H1 (cell line): ENCODE data around the gene SSH2. TPM values are rescaled to one million over a fixed set of nuclear protein-coding genes. Genes with fewer than 3 reads are reported as not detected.

ENCODE experiments used
- CTCF ChIA-PET: fragments of 300-600 bp; sonication (Branson Sonifier 250); formaldehyde crosslinking; loops from one replicate; lab custom pipeline; 2021; ENCODE audit not compliant: partially characterized antibody; lab: Charles Lee
- POLR2A ChIA-PET: fragments of 300-600 bp; sonication (Branson Sonifier 250); formaldehyde crosslinking; loops from one replicate; lab custom pipeline; 2021; ENCODE audit warnings: inconsistent platforms; ENCODE audit not compliant: partially characterized antibody; lab: Charles Lee
- DNase-seq, 2 experiments: peaks; one replicate each; pipeline versions ENCODE4 v3.0.0 to v3.0.0-alpha.2; 2010 to 2022; ENCODE audit warnings: low spot score in 2 of 2, low read depth in 1 of 2, mixed read lengths in 1 of 2
- FAIRE-seq: peaks from 2 replicates; lab custom pipeline; 2011; peaks lifted over from hg19 to GRCh38; lab: Jason Lieb, UNC
- H2AFZ ChIP-seq: 2 replicates; pipeline ENCODE4 v1.8.1; 2012; ENCODE audit warnings: low read length, inconsistent platforms
- H2AK5ac ChIP-seq: 2 replicates; pipeline ENCODE4 v1.6.1; 2013; ENCODE audit warnings: low read depth, low read length
- H2BK120ac ChIP-seq: replicated peaks from 2 replicates; pipeline ENCODE3; 2013; ENCODE audit warnings: low read depth, low read length, inconsistent platforms
- H2BK12ac ChIP-seq: 2 replicates; pipeline ENCODE4 v1.6.1; 2013; ENCODE audit warnings: low read depth, low read length
- H2BK15ac ChIP-seq: 2 replicates; pipeline ENCODE4 v1.6.1; 2013; ENCODE audit warnings: low read length
- H2BK20ac ChIP-seq: 2 replicates; pipeline ENCODE4 v1.6.1; 2013; ENCODE audit warnings: low read length
- H2BK5ac ChIP-seq: 2 replicates; pipeline ENCODE4 v1.6.1; 2013; ENCODE audit warnings: low read depth, low read length
- H3K14ac ChIP-seq: 2 replicates; pipeline ENCODE4 v1.6.1; 2013; ENCODE audit warnings: inconsistent platforms; ENCODE audit not compliant: insufficient read length
- H3K18ac ChIP-seq: 2 replicates; pipeline ENCODE4 v1.6.1; 2013; ENCODE audit warnings: low read length; ENCODE audit errors: extremely low read depth
- H3K23ac ChIP-seq: 2 replicates; pipeline ENCODE4 v1.6.1; 2013; ENCODE audit warnings: inconsistent platforms; ENCODE audit not compliant: insufficient read length
- H3K23me2 ChIP-seq: 2 replicates; pipeline ENCODE4 v1.6.1; 2013; ENCODE audit warnings: low read depth, low read length
- H3K27ac ChIP-seq: 2 replicates; pipeline ENCODE4 v1.6.1; 2011; ENCODE audit warnings: low read depth, low read length, inconsistent platforms
- H3K27me3 ChIP-seq, 4 experiments: replicated peaks in 1 of 4; 1 replicate in 1 of 4; 2 replicates in 3 of 4; pipeline versions ENCODE4 v1.6.1 to v1.8.1; 2011 to 2013; ENCODE audit warnings: low read length in 3 of 4, mild to moderate bottlenecking in 3 of 4, inconsistent platforms in 2 of 4, mixed read lengths in 2 of 4, moderate library complexity in 1 of 4; ENCODE audit not compliant: control insufficient read depth in 3 of 4, insufficient read depth in 3 of 4; ENCODE audit errors: extremely low read depth in 1 of 4
- H3K36me3 ChIP-seq, 4 experiments: 2 replicates each; pipeline versions ENCODE4 v1.6.1 to v1.8.1; 2011 to 2013; ENCODE audit warnings: mild to moderate bottlenecking in 4 of 4, low read length in 3 of 4, moderate library complexity in 2 of 4, control low read depth in 1 of 4, inconsistent platforms in 1 of 4; ENCODE audit not compliant: insufficient read depth in 4 of 4, control insufficient read depth in 2 of 4
- H3K4ac ChIP-seq: replicated peaks from 2 replicates; pipeline ENCODE3; 2013; ENCODE audit warnings: low read length, low read depth, mixed read lengths, inconsistent platforms; ENCODE audit not compliant: insufficient read length
- H3K4me1 ChIP-seq, 4 experiments: replicated peaks in 1 of 4; 1 replicate in 1 of 4; 2 replicates in 3 of 4; pipeline versions ENCODE4 v1.6.1 to v1.8.1; 2011 to 2013; ENCODE audit warnings: low read length in 3 of 4, inconsistent platforms in 2 of 4, mixed read lengths in 1 of 4; ENCODE audit not compliant: insufficient read depth in 4 of 4, control insufficient read depth in 3 of 4
- H3K4me2 ChIP-seq, 2 experiments: 2 replicates each; pipeline versions ENCODE4 v1.6.1 to v1.8.1; 2011 to 2013; ENCODE audit warnings: low read depth in 2 of 2, low read length in 2 of 2, control low read depth in 1 of 2, inconsistent platforms in 1 of 2, mild to moderate bottlenecking in 1 of 2; ENCODE audit not compliant: insufficient read depth in 1 of 2
- H3K4me3 ChIP-seq, 4 experiments: fragments of 200-600, 300-600 bp in 1 of 4; sonication (generic), shearing (Covaris generic), sonication (Bioruptor Twin) in 1 of 4; 2 replicates each; pipeline versions ENCODE4 v1.5.1 to v1.8.1; 2011 to 2016; ENCODE audit warnings: low read length in 4 of 4, low read depth in 3 of 4, control low read depth in 2 of 4, inconsistent platforms in 2 of 4, mild to moderate bottlenecking in 2 of 4, mixed read lengths in 1 of 4, moderate library complexity in 1 of 4; ENCODE audit not compliant: insufficient read depth in 2 of 4; ENCODE audit errors: extremely low read depth in 1 of 4
- H3K56ac ChIP-seq: replicated peaks from 2 replicates; pipeline ENCODE3; 2013; ENCODE audit warnings: low read depth, mild to moderate bottlenecking, mixed read lengths, low read length, inconsistent platforms; ENCODE audit not compliant: insufficient read length
- H3K79me1 ChIP-seq: 2 replicates; pipeline ENCODE4 v1.6.1; 2013; ENCODE audit warnings: low read depth, low read length, control low read depth
- H3K79me2 ChIP-seq, 2 experiments: 2 replicates each; pipeline versions ENCODE4 v1.6.1 to v1.8.1; 2012 to 2013; ENCODE audit warnings: low read length in 2 of 2, mild to moderate bottlenecking in 2 of 2, inconsistent platforms in 1 of 2; ENCODE audit not compliant: insufficient read depth in 2 of 2, control insufficient read depth in 1 of 2
- H3K9ac ChIP-seq, 4 experiments: replicated peaks in 1 of 4; 1 replicate in 1 of 4; 2 replicates in 3 of 4; pipeline versions ENCODE4 v1.6.1 to v1.8.1; 2011 to 2013; ENCODE audit warnings: low read depth in 3 of 4, low read length in 3 of 4, control low read depth in 2 of 4, mild to moderate bottlenecking in 2 of 4, moderate library complexity in 2 of 4, inconsistent platforms in 1 of 4; ENCODE audit errors: extremely low read depth in 1 of 4
- H3K9me3 ChIP-seq, 2 experiments: 2 replicates each; pipeline versions ENCODE4 v1.6.1 to v1.8.1; 2012 to 2013; ENCODE audit warnings: mild to moderate bottlenecking in 2 of 2, moderate library complexity in 2 of 2, control low read depth in 1 of 2, inconsistent platforms in 1 of 2, low read depth in 1 of 2, low read length in 1 of 2, mixed read lengths in 1 of 2; ENCODE audit not compliant: insufficient read depth in 2 of 2
- H4K20me1 ChIP-seq, 2 experiments: replicated peaks in 1 of 2; 2 replicates each; pipeline versions ENCODE3 to v1.8.1; 2011 to 2013; ENCODE audit warnings: inconsistent platforms in 2 of 2, low read length in 2 of 2, mild to moderate bottlenecking in 1 of 2; ENCODE audit not compliant: insufficient read depth in 2 of 2, control insufficient read depth in 1 of 2
- H4K5ac ChIP-seq: 2 replicates; pipeline ENCODE4 v1.6.1; 2013; ENCODE audit warnings: low read length, low read depth, mixed read lengths, inconsistent platforms; ENCODE audit not compliant: insufficient read length
- H4K8ac ChIP-seq: 2 replicates; pipeline ENCODE4 v1.8.0; 2013; ENCODE audit warnings: mild to moderate bottlenecking, moderate library complexity, low read length, inconsistent platforms; ENCODE audit not compliant: insufficient read depth; ENCODE audit errors: extremely low read depth
- H4K91ac ChIP-seq: replicated peaks from 2 replicates; pipeline ENCODE3; 2013; ENCODE audit warnings: low read length, mixed read lengths, inconsistent platforms; ENCODE audit not compliant: insufficient read length
- E2F6 ChIP-seq: IDR thresholded peaks from 2 replicates; pipeline ENCODE4 v1.6.1; 2012; ENCODE audit warnings: inconsistent platforms
- KDM4A ChIP-seq: IDR thresholded peaks from one replicate; pipeline ENCODE4 v1.7.1; 2012; ENCODE audit warnings: low read depth, mild to moderate bottlenecking, moderate library complexity, low read length, inconsistent platforms; ENCODE audit not compliant: severe bottlenecking
- MAFK ChIP-seq: IDR thresholded peaks from 2 replicates; pipeline ENCODE4 v1.6.1; 2012; ENCODE audit warnings: low read depth, mild to moderate bottlenecking, improper control_type of control experiment, low read length
- NRF1 ChIP-seq: IDR thresholded peaks from 2 replicates; pipeline ENCODE4 v1.6.1; 2011; ENCODE audit warnings: mild to moderate bottlenecking, low read depth, low read length, improper control_type of control experiment
- POLR2AphosphoS5 ChIP-seq: IDR thresholded peaks from 2 replicates; pipeline ENCODE4 v1.6.1; 2011; ENCODE audit warnings: low read depth, low read length
- RNF2 ChIP-seq: fragments of 200-900, 300-1000 bp; sonication (generic); IDR thresholded peaks from 2 replicates; pipeline ENCODE4 v1.7.1; 2016; ENCODE audit warnings: borderline replicate concordance, low read depth, mild to moderate bottlenecking, antibody characterized with exemption, low read length; ENCODE audit not compliant: poor library complexity, severe bottlenecking; ENCODE audit errors: missing control alignments
- SAP30 ChIP-seq: fragments of 300-600 bp; sonication (generic); IDR thresholded peaks from 2 replicates; pipeline ENCODE4 v1.7.1; 2012; ENCODE audit warnings: low read length, moderate library complexity, mild to moderate bottlenecking, inconsistent platforms; ENCODE audit not compliant: insufficient read depth, insufficient replicate concordance
- SP1 ChIP-seq: IDR thresholded peaks from 2 replicates; pipeline ENCODE4 v1.6.1; 2011; ENCODE audit warnings: low read depth, low read length
- YY1 ChIP-seq: IDR thresholded peaks from 2 replicates; pipeline ENCODE4 v1.6.1; 2011; ENCODE audit warnings: low read depth, mild to moderate bottlenecking, low read length
- WGBS, 2 experiments: shearing (Covaris generic) in 1 of 2; methylation state at CpG; one replicate each; pipeline versions ENCODE4 v1.1.6 to v1.1.7; 2013 to 2015; ENCODE audit warnings: low lambda C conversion rate in 2 of 2, mixed read lengths in 2 of 2, inconsistent platforms in 1 of 2, low coverage in 1 of 2, missing lambda C conversion rate in 1 of 2; ENCODE audit not compliant: insufficient replicate concordance in 2 of 2, insufficient coverage in 1 of 2, insufficient read length in 1 of 2; ENCODE audit errors: extremely low coverage in 1 of 2, missing lambda C conversion rate in 1 of 2; 5-methylcytosine and 5-hydroxymethylcytosine counted together
- polyA plus RNA-seq, 7 experiments: library from polyadenylated mRNA; depleted of rRNA in 3 of 7; stranded (reverse) in 5 of 7; unstranded in 2 of 7; fragments of >200 nt in 5 of 7; fragments of 200-250 nt in 2 of 7; gene quantifications; 1 replicate in 5 of 7; 2 replicates in 1 of 7; 4 replicates in 1 of 7; pipeline versions ENCODE4 v1.2.1 to v1.2.3, GENCODE V29; 2011 to 2013; ENCODE audit warnings: missing spikeins in 2 of 7, mixed read lengths in 2 of 7
- total RNA-seq: library from RNA; stranded (reverse); fragmentation: NEBNext Ultra II Directional; extraction: Animal tissue kit (Norgen Biotek cat#: 25700); gene quantifications from 2 replicates; pipeline ENCODE4 v1.2.1, GENCODE V29; 2021

The SSH2 gene
- total and polyA plus RNA-seq, 2 of the 8 experiments (the other 6 are each of a cell fraction or from before 2014, with no cell fraction given) = 5.2 to 15.9 TPM

- no peak overlapping the region for H2AK5ac ChIP-seq
- no peaks in the 10 kb centered on the region for H3K27me3 ChIP-seq
- H3K4me2 ChIP-seq = no peak overlapping the region
- no peaks in the 10 kb centered on the region for H3K79me1 ChIP-seq
- no peak overlapping the region for H4K91ac ChIP-seq
- no peaks in the 10 kb centered on the region for H3K23me2 ChIP-seq
- no peak overlapping the region for H3K14ac ChIP-seq
- H3K36me3 ChIP-seq = no peaks in the 10 kb centered on the region
- POLR2A ChIA-PET = no interaction called here
- H2AFZ ChIP-seq = no peak overlapping the region
- no peak overlapping the region for H3K9ac ChIP-seq
- no peak overlapping the region for H4K5ac ChIP-seq
- no peak overlapping the region for H3K4me3 ChIP-seq
- no peak overlapping the region for H3K23ac ChIP-seq
- H3K56ac ChIP-seq = no peak overlapping the region
- peaks cover 0 to 4% (median 0%) of the 10 kb centered on the region in 4 experiments; a peak in 1 of 7 replicates for H3K4me1 ChIP-seq
- H3K18ac ChIP-seq = no peak overlapping the region
- H2BK5ac ChIP-seq = no peak overlapping the region
- H3K27ac ChIP-seq = no peak overlapping the region
- DNase-seq = no peak
- no peak overlapping the region for H2BK12ac ChIP-seq
- FAIRE-seq = no peak
- H4K20me1 ChIP-seq = no peaks in the 10 kb centered on the region
- no peak overlapping the region for H4K8ac ChIP-seq
- no peaks in the 10 kb centered on the region for H3K9me3 ChIP-seq
- H3K4ac ChIP-seq = no peak overlapping the region
- no peaks in the 10 kb centered on the region for H3K79me2 ChIP-seq
- no peak overlapping the region for H2BK20ac ChIP-seq
- CTCF ChIA-PET = interaction anchor here (1.4 to 1.6 kb wide), 2 partner anchors 17 to 124 kb away, joined by 4 to 5 read pairs; no protein-coding TSS in a partner anchor
- no peak overlapping the region for H2BK120ac ChIP-seq
- no peak overlapping the region for H2BK15ac ChIP-seq
- 94% methylated on average over 5 of the region's 5 CpGs; no CpG with 5 or more reads in 1 of the 2 experiments for WGBS, 2 experiments
- no peak for TF ChIP-seq SP1
- no peak for TF ChIP-seq E2F6
- TF ChIP-seq KDM4A = no peak
- no peak for TF ChIP-seq YY1
- no peak for TF ChIP-seq POLR2AphosphoS5
- no peak for TF ChIP-seq NRF1
- no peak for TF ChIP-seq RNF2
- TF ChIP-seq MAFK = no peak
- TF ChIP-seq SAP30 = no peak
Observed at GRCh38 chr17:29749045-29749825, 180.8 kb downstream of the SSH2 start.
